K562 (cell line): Measurements from ENCODE around the gene SNRNP48.

Experiments used
- EGR1 ChIP-seq: fragments of 450-650 bp; conservative IDR thresholded peaks from 2 replicates; pipeline ENCODE4 v1.6.1; 2017; ENCODE audit warnings: mild to moderate bottlenecking
- EP300 ChIP-seq: IDR thresholded peaks from 2 replicates; pipeline ENCODE4 v1.6.1; 2012; ENCODE audit warnings: low read length, improper control_type of control experiment
- FOXK1 ChIP-seq: sonication (generic); formaldehyde crosslinking; IDR thresholded peaks from 2 replicates; pipeline ENCODE4 v1.8.0; 2022; ENCODE audit warnings: missing genetic modification reagents, mild to moderate bottlenecking, borderline replicate concordance
- NRF1 ChIP-seq, 2 experiments: fragments of 450-650 bp; IDR thresholded peaks in 1 of 2; conservative IDR thresholded peaks in 1 of 2; 2 replicates each; pipeline ENCODE4 v1.6.1; 2014; ENCODE audit warnings: mild to moderate bottlenecking in 2 of 2
- TF ChIP-seq, protein P1 (sequence below): sonication (generic); formaldehyde crosslinking; IDR thresholded peaks from 2 replicates; pipeline ENCODE4 v1.8.0; 2023; ENCODE audit warnings: mild to moderate bottlenecking, missing genetic modification reagents
- TF ChIP-seq, protein P2 (sequence below), 3 experiments: IDR thresholded peaks in 2 of 3; conservative IDR thresholded peaks in 1 of 3; 2 replicates each; pipeline ENCODE4 v1.5.1; 2011 to 2012; ENCODE audit warnings: low read length in 3 of 3, mild to moderate bottlenecking in 3 of 3, control low read depth in 2 of 3, improper control_type of control experiment in 1 of 3, inconsistent platforms in 1 of 3, low read depth in 1 of 3, mixed read lengths in 1 of 3, moderate library complexity in 1 of 3; ENCODE audit not compliant: insufficient read depth in 2 of 3

- no peak for TF ChIP-seq EP300
- no peak for TF ChIP-seq FOXK1 (CRISPR knock-in tag)
- TF ChIP-seq, protein P1, sequence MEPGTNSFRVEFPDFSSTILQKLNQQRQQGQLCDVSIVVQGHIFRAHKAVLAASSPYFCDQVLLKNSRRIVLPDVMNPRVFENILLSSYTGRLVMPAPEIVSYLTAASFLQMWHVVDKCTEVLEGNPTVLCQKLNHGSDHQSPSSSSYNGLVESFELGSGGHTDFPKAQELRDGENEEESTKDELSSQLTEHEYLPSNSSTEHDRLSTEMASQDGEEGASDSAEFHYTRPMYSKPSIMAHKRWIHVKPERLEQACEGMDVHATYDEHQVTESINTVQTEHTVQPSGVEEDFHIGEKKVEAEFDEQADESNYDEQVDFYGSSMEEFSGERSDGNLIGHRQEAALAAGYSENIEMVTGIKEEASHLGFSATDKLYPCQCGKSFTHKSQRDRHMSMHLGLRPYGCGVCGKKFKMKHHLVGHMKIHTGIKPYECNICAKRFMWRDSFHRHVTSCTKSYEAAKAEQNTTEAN (CRISPR knock-in tag) = no peak
- no peak for TF ChIP-seq EGR1
- TF ChIP-seq, protein P2, sequence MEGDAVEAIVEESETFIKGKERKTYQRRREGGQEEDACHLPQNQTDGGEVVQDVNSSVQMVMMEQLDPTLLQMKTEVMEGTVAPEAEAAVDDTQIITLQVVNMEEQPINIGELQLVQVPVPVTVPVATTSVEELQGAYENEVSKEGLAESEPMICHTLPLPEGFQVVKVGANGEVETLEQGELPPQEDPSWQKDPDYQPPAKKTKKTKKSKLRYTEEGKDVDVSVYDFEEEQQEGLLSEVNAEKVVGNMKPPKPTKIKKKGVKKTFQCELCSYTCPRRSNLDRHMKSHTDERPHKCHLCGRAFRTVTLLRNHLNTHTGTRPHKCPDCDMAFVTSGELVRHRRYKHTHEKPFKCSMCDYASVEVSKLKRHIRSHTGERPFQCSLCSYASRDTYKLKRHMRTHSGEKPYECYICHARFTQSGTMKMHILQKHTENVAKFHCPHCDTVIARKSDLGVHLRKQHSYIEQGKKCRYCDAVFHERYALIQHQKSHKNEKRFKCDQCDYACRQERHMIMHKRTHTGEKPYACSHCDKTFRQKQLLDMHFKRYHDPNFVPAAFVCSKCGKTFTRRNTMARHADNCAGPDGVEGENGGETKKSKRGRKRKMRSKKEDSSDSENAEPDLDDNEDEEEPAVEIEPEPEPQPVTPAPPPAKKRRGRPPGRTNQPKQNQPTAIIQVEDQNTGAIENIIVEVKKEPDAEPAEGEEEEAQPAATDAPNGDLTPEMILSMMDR (IDR thresholded peaks at IDR 0.05 in 2 of 3, conservative IDR thresholded peaks at IDR 0.05 in 1 of 3; ENCODE audit: insufficient read depth in 2 of 3, low read depth in 1 of 3, low read length in 3 of 3) = no peak
- no peak for TF ChIP-seq NRF1 (conservative IDR thresholded peaks at IDR 0.05 in 1 of 2, IDR thresholded peaks at IDR 0.05 in 1 of 2)
Observed at GRCh38 chr6:7580537-7580926, 9.5 kb upstream of the SNRNP48 start.
